Erythroblast (primary cell): ENCODE measurements around the gene SPOCK1.

Experiments
- GATA1 ChIP-seq: IDR thresholded peaks from 2 replicates; pipeline ENCODE4 v1.6.1; 2011; ENCODE audit warnings: low read depth, mild to moderate bottlenecking, control low read depth, low read length, moderate library complexity
- POLR2A ChIP-seq: IDR thresholded peaks from 2 replicates; pipeline ENCODE4 v1.6.1; 2011; ENCODE audit warnings: mild to moderate bottlenecking, low read length

DNA sequence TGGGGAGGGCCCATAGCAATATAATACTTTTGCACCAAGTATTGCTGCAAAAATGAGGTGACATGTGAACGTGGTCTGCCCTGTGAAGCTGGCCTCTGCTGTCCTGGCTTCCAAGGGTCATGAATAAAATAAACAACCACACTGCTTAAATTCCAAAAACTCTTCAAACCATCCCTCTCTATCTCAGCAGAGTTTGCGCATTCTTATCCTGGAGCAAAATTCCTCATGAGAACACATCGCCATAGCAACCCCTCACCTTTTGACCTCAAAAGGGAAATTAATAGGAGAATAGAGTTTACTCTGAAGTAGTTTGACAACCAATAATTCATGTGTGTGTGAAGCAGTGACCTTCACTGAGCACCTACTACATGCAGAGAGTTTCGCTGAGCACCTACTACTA, 342.9 kb downstream of the SPOCK1 start:
- TF ChIP-seq POLR2A (no peak), GATA1 (no peak)
